Stomach (tissue), 9 donors: ENCODE data around the gene ACAP3. TPM values are rescaled to one million over a fixed set of nuclear protein-coding genes. Genes with fewer than 3 reads are reported as not detected.

Source experiments
- DNase-seq, 2 donors: peaks; one replicate each; pipeline versions ENCODE4 v3.0.0 to v3.0.0-alpha.2; 2013 to 2019
- H3K27ac ChIP-seq, 5 donors: fragments of 200-600 bp in 4 of 5; sonication (generic) in 4 of 5; one replicate each; pipeline ENCODE4 v1.5.1; 2013 to 2019; ENCODE audit warnings: mild to moderate bottlenecking in 1 of 5, moderate library complexity in 1 of 5
- H3K27me3 ChIP-seq, 3 donors: fragments of 200-600 bp; sonication (generic); one replicate each; pipeline ENCODE4 v1.5.1; 2017 to 2019; ENCODE audit warnings: mixed run types in 1 of 3
- H3K36me3 ChIP-seq, 4 donors: fragments of 200-600 bp; sonication (generic); 1 replicate in 3 of 4; 2 replicates in 1 of 4; pipeline ENCODE4 v1.5.1; 2016 to 2019
- H3K4me1 ChIP-seq, 4 donors: fragments of 200-600 bp; sonication (generic); one replicate each; pipeline ENCODE4 v1.5.1; 2016 to 2019
- H3K4me3 ChIP-seq, 4 donors: fragments of 200-600 bp; sonication (generic) in 3 of 4; one replicate each; pipeline ENCODE4 v1.5.1; 2016 to 2019; ENCODE audit warnings: mild to moderate bottlenecking in 1 of 4
- H3K9me3 ChIP-seq, 4 donors: fragments of 200-600 bp; sonication (generic); one replicate each; pipeline ENCODE4 v1.5.1; 2016 to 2019
- EP300 ChIP-seq: sonication (generic); formaldehyde crosslinking; IDR thresholded peaks from one replicate; pipeline ENCODE4 v1.6.1; 2017; ENCODE audit warnings: antibody characterized with exemption
- POLR2A ChIP-seq, 4 donors: fragments of 450-650 bp; IDR thresholded peaks; one replicate each; pipeline ENCODE4 v1.6.1; 2016; ENCODE audit warnings: antibody characterized with exemption in 4 of 4, control low read depth in 2 of 4, mild to moderate bottlenecking in 1 of 4, moderate library complexity in 1 of 4
- POLR2AphosphoS5 ChIP-seq, 3 donors: sonication (generic); formaldehyde crosslinking; IDR thresholded peaks; one replicate each; pipeline ENCODE4 v1.6.1; 2016; ENCODE audit warnings: antibody characterized with exemption in 3 of 3
- WGBS, 5 donors: extraction: QIAGEN DNeasy Blood & Tissue Kit in 3 of 5; methylation state at CpG; one replicate each; pipeline versions ENCODE4 v1.1.5 to v1.1.7; 2013 to 2018; 5-methylcytosine and 5-hydroxymethylcytosine counted together
- intact Hi-C: fragments of 100-400 bp; cut with DNase I; formaldehyde crosslinking; loops from one replicate; pipeline ENCODE4 v1.15.1; 2023; ENCODE audit warnings: low total_unique reads
- polyA plus RNA-seq, 3 donors: library from polyadenylated mRNA; stranded (reverse); fragments of 200-250 nt; gene quantifications; one replicate each; pipeline ENCODE4 v1.2.3, GENCODE V29; 2013
- total RNA-seq, 5 donors: library from RNA; depleted of rRNA; stranded (reverse); fragments of >200 nt; gene quantifications; one replicate each; pipeline versions ENCODE4 v1.1.0 to v1.2.3, GENCODE V29; 2014 to 2016
- TF ChIP-seq, protein P1 (sequence below), 7 experiments: fragments of 450-650 bp in 4 of 7; fragments of 200-600 bp in 3 of 7; sonication (generic) in 3 of 7; IDR thresholded peaks; one replicate each; pipeline ENCODE4 v1.5.1; 2016 to 2019; ENCODE audit warnings: antibody characterized with exemption in 7 of 7, control low read depth in 2 of 7, mild to moderate bottlenecking in 1 of 7
- donor health status: healthy with polysubstance abuse.
- donor health status: Bipolar disorder and iron deficiency.
- donor health status: healthy.

Gene ACAP3
- total and polyA plus RNA-seq, 8 donors, result 17.9 to 374 (median 51.2) TPM

DNA sequence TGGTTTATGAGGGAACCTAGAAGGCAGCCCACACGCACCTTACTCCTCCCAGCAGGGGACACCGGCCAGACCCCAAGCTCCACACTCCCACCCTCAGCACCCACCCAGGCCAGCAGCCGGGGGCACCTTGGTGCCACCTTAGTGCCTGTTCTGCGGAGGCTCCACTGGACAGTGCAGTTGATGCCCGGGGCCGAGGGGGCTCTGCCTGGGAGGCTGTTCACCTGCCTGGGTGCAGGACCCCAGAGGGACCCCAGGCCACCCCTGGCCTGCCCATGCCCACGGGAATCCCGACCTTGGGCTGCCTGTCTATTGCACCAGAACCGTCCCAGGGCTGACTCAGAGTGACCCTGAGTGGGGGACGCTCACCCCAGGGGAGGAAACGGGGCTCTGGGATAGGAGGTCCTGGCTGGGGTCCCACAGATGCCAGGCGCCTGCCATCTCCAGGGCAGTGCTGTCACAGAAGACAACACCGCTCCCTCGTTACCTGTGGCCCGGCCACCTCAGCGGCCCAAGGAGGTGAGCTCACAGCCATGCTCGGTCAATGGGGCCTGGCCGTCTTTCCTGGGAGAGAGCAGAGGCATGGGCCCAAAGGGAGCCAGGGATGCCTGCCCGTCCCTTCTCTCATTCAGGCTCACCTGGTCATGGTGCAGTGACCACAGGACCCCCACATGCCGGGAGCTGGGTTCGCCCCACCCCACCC lies 26.8 kb downstream of the ACAP3 start:
- no peak for DNase-seq
- WGBS, 5 donors, result 76 to 92% (median 88%) methylated on average over 9 to 21 of the region's 21 CpGs
- Histone ChIP-seq H3K4me3 (no peak overlapping the region), H3K27ac (peak overlapping the region in 4 of 5 donors; percentile 70 to 78 (median 76)), H3K4me1 (peaks cover 12 to 23% (median 17%) of the 10 kb centered on the region in 4 donors), H3K36me3 (no peaks in the 10 kb centered on the region), H3K27me3 (peaks cover 0 to 17% (median 0%) of the 10 kb centered on the region in 3 donors), H3K9me3 (no peaks in the 10 kb centered on the region)
- TF ChIP-seq, protein P1, sequence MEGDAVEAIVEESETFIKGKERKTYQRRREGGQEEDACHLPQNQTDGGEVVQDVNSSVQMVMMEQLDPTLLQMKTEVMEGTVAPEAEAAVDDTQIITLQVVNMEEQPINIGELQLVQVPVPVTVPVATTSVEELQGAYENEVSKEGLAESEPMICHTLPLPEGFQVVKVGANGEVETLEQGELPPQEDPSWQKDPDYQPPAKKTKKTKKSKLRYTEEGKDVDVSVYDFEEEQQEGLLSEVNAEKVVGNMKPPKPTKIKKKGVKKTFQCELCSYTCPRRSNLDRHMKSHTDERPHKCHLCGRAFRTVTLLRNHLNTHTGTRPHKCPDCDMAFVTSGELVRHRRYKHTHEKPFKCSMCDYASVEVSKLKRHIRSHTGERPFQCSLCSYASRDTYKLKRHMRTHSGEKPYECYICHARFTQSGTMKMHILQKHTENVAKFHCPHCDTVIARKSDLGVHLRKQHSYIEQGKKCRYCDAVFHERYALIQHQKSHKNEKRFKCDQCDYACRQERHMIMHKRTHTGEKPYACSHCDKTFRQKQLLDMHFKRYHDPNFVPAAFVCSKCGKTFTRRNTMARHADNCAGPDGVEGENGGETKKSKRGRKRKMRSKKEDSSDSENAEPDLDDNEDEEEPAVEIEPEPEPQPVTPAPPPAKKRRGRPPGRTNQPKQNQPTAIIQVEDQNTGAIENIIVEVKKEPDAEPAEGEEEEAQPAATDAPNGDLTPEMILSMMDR (IDR thresholded peaks at IDR 0.05), result no peak
- TF ChIP-seq POLR2AphosphoS5 (IDR thresholded peaks at IDR 0.05), result no peak
- TF ChIP-seq POLR2A (IDR thresholded peaks at IDR 0.05), result no peak
- no peak for TF ChIP-seq EP300
- intact Hi-C loops, result no loop called here

DNA sequence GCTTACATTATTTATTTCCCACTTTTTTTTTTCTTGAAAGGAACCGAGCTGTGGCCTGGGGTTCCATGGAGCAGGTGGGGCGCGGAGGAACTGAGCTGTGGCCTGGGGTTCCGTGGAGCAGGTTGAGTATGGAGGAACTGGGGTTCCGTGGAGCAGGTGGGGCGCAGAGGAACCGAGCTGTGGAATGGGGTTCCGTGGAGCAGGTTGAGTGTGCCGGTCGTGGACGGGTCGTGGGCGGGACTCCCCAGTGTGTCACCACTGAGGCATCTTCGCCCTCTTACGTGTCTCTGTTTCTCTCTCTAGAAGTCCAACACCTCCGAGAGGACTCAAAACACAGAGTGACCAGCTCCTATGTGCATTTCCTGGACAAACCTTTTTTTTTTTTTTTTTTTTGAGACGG lies 28.7 kb downstream of the ACAP3 start:
- Histone ChIP-seq H3K27ac (no peak overlapping the region), H3K36me3 (no peaks in the 10 kb centered on the region), H3K4me3 (no peak overlapping the region), H3K9me3 (no peaks in the 10 kb centered on the region), H3K27me3 (no peaks in the 10 kb centered on the region), H3K4me1 (peaks cover 12 to 35% (median 28%) of the 10 kb centered on the region in 4 donors)
- intact Hi-C loops, result no loop called here
- WGBS, 5 donors, result 90 to 93% (median 92%) methylated on average over 16 to 17 of the region's 17 CpGs
- no peak for DNase-seq
- no peak for TF ChIP-seq POLR2A (IDR thresholded peaks at IDR 0.05)
- TF ChIP-seq POLR2AphosphoS5 (IDR thresholded peaks at IDR 0.05), result no peak

DNA sequence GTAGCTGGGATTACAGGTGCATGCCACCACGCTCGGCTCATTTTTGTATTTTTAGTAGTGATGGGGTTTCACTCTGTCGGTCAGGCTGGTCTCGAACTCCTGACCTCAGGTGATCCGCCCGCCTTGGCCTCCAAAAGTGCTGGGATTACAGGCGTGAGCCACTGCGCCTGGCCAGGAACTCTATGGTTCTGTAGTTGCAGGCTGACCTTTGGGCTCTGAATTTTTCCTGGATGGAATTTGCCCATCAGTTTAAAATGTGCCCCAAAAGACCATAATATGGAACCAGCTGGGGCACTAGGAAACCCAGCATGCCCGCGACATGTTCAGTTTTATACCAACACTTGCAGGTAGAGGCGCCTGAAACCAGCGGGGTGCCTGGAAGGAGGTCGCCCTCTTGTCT lies 29.1 kb downstream of the ACAP3 start:
- DNase-seq, result no peak
- Histone ChIP-seq H3K4me3 (no peak overlapping the region), H3K36me3 (no peaks in the 10 kb centered on the region)

DNA sequence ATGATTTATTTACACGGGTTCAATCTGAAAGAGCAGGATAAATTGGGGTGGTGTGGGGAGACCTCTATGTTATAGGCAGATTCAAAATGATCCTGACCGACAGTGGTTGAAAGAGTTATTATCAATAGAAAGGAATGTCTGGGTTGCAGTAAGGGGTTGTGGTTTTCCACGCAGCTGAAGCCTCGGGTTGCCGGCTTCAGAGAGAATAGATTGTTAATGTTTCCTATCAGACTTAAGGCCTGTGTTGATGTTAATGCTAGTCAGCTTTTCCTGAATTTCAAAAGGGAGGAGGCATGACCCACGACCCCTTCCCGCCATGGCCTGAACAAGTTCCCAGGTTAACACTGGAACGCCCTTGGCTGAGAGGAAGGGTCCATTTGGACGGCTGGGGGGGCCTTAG lies 31.9 kb downstream of the ACAP3 start:
- H3K4me1 ChIP-seq, result peaks cover 22 to 40% (median 34%) of the 10 kb centered on the region in 4 donors
- H3K4me3 ChIP-seq, result no peak overlapping the region
- no peak for DNase-seq
- TF ChIP-seq POLR2AphosphoS5 (IDR thresholded peaks at IDR 0.05) (no peak), EP300 (no peak), POLR2A (IDR thresholded peaks at IDR 0.05) (no peak)
- TF ChIP-seq, protein P1 (IDR thresholded peaks at IDR 0.05), result no peak
- intact Hi-C loops, result no loop called here
- no peak overlapping the region for H3K27ac ChIP-seq
- 70 to 76% (median 76%) methylated on average over 9 of the region's 9 CpGs for WGBS, 5 donors
- no peaks in the 10 kb centered on the region for H3K27me3 ChIP-seq
- H3K36me3 ChIP-seq, result peaks cover 0 to 7% (median 6%) of the 10 kb centered on the region in 4 donors
- H3K9me3 ChIP-seq, result no peaks in the 10 kb centered on the region

More for the DNA sequence above, 29.1 kb downstream of the ACAP3 start:
- Histone ChIP-seq H3K9me3 (no peaks in the 10 kb centered on the region), H3K4me1 (peaks cover 12 to 35% (median 28%) of the 10 kb centered on the region in 4 donors), H3K27ac (no peak overlapping the region), H3K27me3 (no peaks in the 10 kb centered on the region)
- TF ChIP-seq EP300, result no peak
- no peak for TF ChIP-seq POLR2A (IDR thresholded peaks at IDR 0.05)
- TF ChIP-seq, protein P1 (IDR thresholded peaks at IDR 0.05), result no peak
- TF ChIP-seq POLR2AphosphoS5 (IDR thresholded peaks at IDR 0.05), result no peak
- WGBS, 5 donors, result 80 to 96% (median 94%) methylated on average over 13 of the region's 13 CpGs
- intact Hi-C loops, result no loop called here

DNA sequence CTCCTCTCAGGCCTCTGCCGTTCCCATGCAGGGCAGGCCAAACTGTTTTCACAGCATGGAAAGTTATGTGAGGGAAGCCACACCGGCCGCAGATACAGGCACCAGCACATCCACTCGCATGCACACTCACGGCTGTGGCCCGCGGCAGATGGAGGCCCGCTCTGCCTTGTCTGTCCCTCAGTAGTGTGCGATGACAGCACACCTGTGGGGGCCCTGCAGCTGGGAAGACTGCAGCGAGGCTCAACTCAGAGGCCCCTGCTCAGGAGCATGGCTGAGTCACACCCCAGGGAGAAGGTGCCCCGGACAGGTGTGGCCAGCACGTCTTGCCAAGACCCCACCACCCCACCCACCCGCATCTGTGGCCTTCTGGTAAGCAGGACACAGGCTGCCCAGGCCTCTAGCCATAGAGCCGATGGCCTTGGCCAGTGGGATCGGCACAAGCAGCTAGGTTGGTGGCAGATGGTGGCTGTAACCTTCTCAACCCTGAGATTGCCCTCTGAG lies 32.7 kb downstream of the ACAP3 start:
- H3K9me3 ChIP-seq, result no peaks in the 10 kb centered on the region
- H3K27ac ChIP-seq, result peak overlapping the region in 1 of 5 donors; percentile 92
- H3K4me1 ChIP-seq, result peaks cover 30 to 48% (median 41%) of the 10 kb centered on the region in 4 donors
- H3K27me3 ChIP-seq, result no peaks in the 10 kb centered on the region
- intact Hi-C loops, result no loop called here
- DNase-seq, result no peak
- peaks cover 0 to 9% (median 7%) of the 10 kb centered on the region in 4 donors for H3K36me3 ChIP-seq
- WGBS, 5 donors, result 88 to 95% (median 89%) methylated on average over 11 to 15 of the region's 15 CpGs
- TF ChIP-seq EP300 (no peak), POLR2A (IDR thresholded peaks at IDR 0.05) (no peak), POLR2AphosphoS5 (IDR thresholded peaks at IDR 0.05) (no peak)
- TF ChIP-seq, protein P1 (IDR thresholded peaks at IDR 0.05), result no peak
- peak overlapping the region in 2 of 4 donors; percentile 95 to 98 for H3K4me3 ChIP-seq
